DND-41 (cell line): Measurements from ENCODE around the gene ODAD4.

Experiments
- ATAC-seq: fragments of 200-7000 bp; cut with Tn5 transposase; 3 replicates; pipeline ENCODE4 v1.9.1; 2021; ENCODE audit warnings: low read depth; ENCODE audit not compliant: insufficient read depth
- DNase-seq: peaks from one replicate; pipeline ENCODE4 v3.0.0-alpha.2; 2020
- H2AFZ ChIP-seq: 2 replicates; pipeline ENCODE4 v1.6.0; 2012; ENCODE audit warnings: low read depth, low read length
- H3K27ac ChIP-seq: 2 replicates; pipeline ENCODE4 v1.5.1; 2012; ENCODE audit warnings: low read length, inconsistent platforms
- H3K27me3 ChIP-seq: fragments of 200-600 bp; sonication (generic); 2 replicates; pipeline ENCODE4 v1.6.0; 2012; ENCODE audit warnings: low read length, mild to moderate bottlenecking, inconsistent platforms; ENCODE audit not compliant: insufficient read depth, poor library complexity
- H3K36me3 ChIP-seq: 2 replicates; pipeline ENCODE4 v1.5.1; 2012; ENCODE audit warnings: low read length, inconsistent platforms; ENCODE audit not compliant: insufficient read depth
- H3K4me1 ChIP-seq: 2 replicates; pipeline ENCODE4 v1.5.1; 2012; ENCODE audit warnings: mild to moderate bottlenecking, low read length; ENCODE audit not compliant: insufficient read depth
- H3K4me2 ChIP-seq: 2 replicates; pipeline ENCODE4 v1.6.0; 2012; ENCODE audit warnings: mild to moderate bottlenecking, moderate library complexity, low read length, inconsistent platforms; ENCODE audit not compliant: insufficient read depth
- H3K4me3 ChIP-seq, 2 experiments: fragments of 200-600 bp in 1 of 2; shearing (Covaris generic) in 1 of 2; 2 replicates each; pipeline ENCODE4 v1.5.1; 2012 to 2016; ENCODE audit warnings: inconsistent platforms in 2 of 2, low read length in 2 of 2, mild to moderate bottlenecking in 2 of 2, low read depth in 1 of 2, moderate library complexity in 1 of 2
- H3K79me2 ChIP-seq: 2 replicates; pipeline ENCODE4 v1.6.0; 2012; ENCODE audit warnings: low read length, inconsistent platforms; ENCODE audit not compliant: insufficient read depth
- H3K9ac ChIP-seq: 2 replicates; pipeline ENCODE4 v1.6.0; 2012; ENCODE audit warnings: low read depth, mild to moderate bottlenecking, inconsistent platforms, low read length, moderate library complexity
- H3K9me3 ChIP-seq: 2 replicates; pipeline ENCODE4 v1.5.1; 2012; ENCODE audit warnings: low read length, moderate library complexity, mild to moderate bottlenecking, inconsistent platforms; ENCODE audit not compliant: insufficient read depth, severe bottlenecking
- H4K20me1 ChIP-seq: 2 replicates; pipeline ENCODE4 v1.6.0; 2012; ENCODE audit warnings: low read length; ENCODE audit not compliant: insufficient read depth
- CTCF ChIP-seq: IDR thresholded peaks from 2 replicates; pipeline ENCODE4 v1.5.1; 2012; ENCODE audit warnings: borderline replicate concordance, low read length, moderate library complexity, mild to moderate bottlenecking; ENCODE audit not compliant: poor library complexity, severe bottlenecking; ENCODE audit errors: extremely low read depth
- EZH2 ChIP-seq: IDR thresholded peaks from 3 replicates; pipeline ENCODE4 v1.6.1; 2012; ENCODE audit warnings: borderline replicate concordance, low read depth, mild to moderate bottlenecking, moderate library complexity, low read length, inconsistent platforms; ENCODE audit not compliant: severe bottlenecking

The ODAD4 gene

GRCh38 chr17:41957869-41958439 is 27.5 kb downstream of the ODAD4 start:
- Histone ChIP-seq H3K4me2 (no peak overlapping the region), H3K9ac (no peak overlapping the region), H2AFZ (no peak overlapping the region), H3K27me3 (no peaks in the 10 kb centered on the region), H3K4me1 (peaks cover 4% of the 10 kb centered on the region; the same call in 1 of the 2 replicates), H3K79me2 (no peaks in the 10 kb centered on the region), H3K27ac (no peak overlapping the region), H3K9me3 (no peaks in the 10 kb centered on the region), H3K36me3 (no peaks in the 10 kb centered on the region), H3K4me3 (no peak overlapping the region), H4K20me1 (no peaks in the 10 kb centered on the region)
- ATAC-seq (no peak), DNase-seq (no peak)
- TF ChIP-seq EZH2 (no peak), CTCF (no peak)

- Histone ChIP-seq H2AFZ (no peak overlapping the region), H3K9me3 (no peaks in the 10 kb centered on the region), H3K27ac (no peak overlapping the region), H3K9ac (no peak overlapping the region), H3K4me3 (no peak overlapping the region), H3K27me3 (no peaks in the 10 kb centered on the region), H3K36me3 (no peaks in the 10 kb centered on the region), H3K4me2 (no peak overlapping the region), H3K79me2 (no peaks in the 10 kb centered on the region), H3K4me1 (peaks cover 4% of the 10 kb centered on the region; the same call in 1 of the 2 replicates), H4K20me1 (no peaks in the 10 kb centered on the region)
- TF ChIP-seq EZH2 (no peak), CTCF (no peak)
- DNase-seq: no peak
- ATAC-seq: no peak
Observed at GRCh38 chr17:41959030-41959335, 28.6 kb downstream of the ODAD4 start.

DNA sequence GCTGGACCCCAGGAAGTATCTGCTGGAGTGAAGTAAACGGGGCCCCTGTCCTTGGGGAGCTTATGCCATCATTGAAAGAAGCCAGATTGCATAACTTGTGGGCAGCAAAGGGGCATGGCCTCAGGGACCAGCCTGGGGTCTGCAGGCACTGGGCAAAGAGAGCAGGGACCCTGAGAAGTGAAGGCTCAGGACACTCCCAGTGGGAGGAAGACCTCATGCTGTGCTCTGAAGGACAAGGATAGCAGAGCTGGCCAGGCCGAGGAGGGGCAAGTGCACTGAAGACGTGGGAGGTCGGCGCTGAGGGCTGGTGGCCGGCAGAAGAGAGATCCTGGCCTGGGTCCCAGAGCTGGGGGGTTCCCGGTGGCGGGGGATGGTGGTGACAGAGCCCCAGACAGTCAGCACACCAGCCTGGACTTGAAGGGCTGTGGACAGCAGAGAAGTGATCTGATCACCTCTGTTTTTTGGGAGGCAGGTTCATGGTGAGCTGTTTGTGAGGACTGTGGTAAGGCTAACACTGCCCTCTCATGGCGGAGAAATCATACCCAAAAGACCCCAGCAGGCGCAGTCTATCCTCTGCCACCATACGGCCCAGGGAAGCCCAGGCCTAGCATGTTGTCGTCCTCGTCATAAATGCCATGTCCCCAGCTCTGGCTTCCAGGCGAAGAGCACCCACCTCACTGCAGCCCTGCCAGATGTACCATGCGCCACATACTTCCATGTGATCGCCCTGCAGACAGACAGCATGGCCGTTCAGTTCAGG is 29.1 kb downstream of the ODAD4 start:
- Histone ChIP-seq H3K4me3 (no peak overlapping the region), H3K9me3 (no peaks in the 10 kb centered on the region), H3K27me3 (no peaks in the 10 kb centered on the region), H3K4me1 (peaks cover 4% of the 10 kb centered on the region; the same call in 1 of the 2 replicates), H3K27ac (no peak overlapping the region), H2AFZ (no peak overlapping the region), H3K4me2 (no peak overlapping the region), H4K20me1 (no peaks in the 10 kb centered on the region), H3K36me3 (no peaks in the 10 kb centered on the region), H3K9ac (no peak overlapping the region), H3K79me2 (no peaks in the 10 kb centered on the region)
- no peak for TF ChIP-seq EZH2
- TF ChIP-seq CTCF: peak; percentile 43
- DNase-seq: peak; percentile 22
- ATAC-seq: peak; percentile 44; the same call in 2 of the 3 replicates
